ENCODE measurements around the gene SEMA5A.

Gene SEMA5A

GRCh38 chr5:9421884-9422283 lies 124.0 kb downstream of the SEMA5A start:
- TF ChIP-seq FOXP2 (optimal IDR thresholded peaks at IDR 0.05; ENCODE audit: borderline replicate concordance, extremely low read depth, extremely low read length, insufficient read depth) (no peak), TAF1 (IDR thresholded peaks at IDR 0.05; ENCODE audit: borderline replicate concordance, insufficient read depth, low read length) (no peak), POLR2AphosphoS5 (IDR thresholded peaks at IDR 0.05; ENCODE audit: low read depth, low read length) (no peak), REST (IDR thresholded peaks at IDR 0.05; ENCODE audit: insufficient read depth in 1 of 2, low read depth in 2 of 2, low read length in 2 of 2) (no peak), SIN3A (IDR thresholded peaks at IDR 0.05; ENCODE audit: borderline replicate concordance, insufficient read depth, low read length) (no peak)

- TF ChIP-seq TAF1 (IDR thresholded peaks at IDR 0.05; ENCODE audit: borderline replicate concordance, insufficient read depth, low read length) (no peak), POLR2AphosphoS5 (IDR thresholded peaks at IDR 0.05; ENCODE audit: low read depth, low read length) (no peak), FOXP2 (optimal IDR thresholded peaks at IDR 0.05; ENCODE audit: borderline replicate concordance, extremely low read depth, extremely low read length, insufficient read depth) (no peak)
Measured at GRCh38 chr5:9419794-9420193, 126.1 kb downstream of the SEMA5A start.

- TF ChIP-seq FOXP2 (optimal IDR thresholded peaks at IDR 0.05; ENCODE audit: borderline replicate concordance, extremely low read depth, extremely low read length, insufficient read depth) (no peak), REST (IDR thresholded peaks at IDR 0.05; ENCODE audit: insufficient read depth in 1 of 2, low read depth in 2 of 2, low read length in 2 of 2) (no peak), TAF1 (IDR thresholded peaks at IDR 0.05; ENCODE audit: borderline replicate concordance, insufficient read depth, low read length) (no peak), SIN3A (IDR thresholded peaks at IDR 0.05; ENCODE audit: borderline replicate concordance, insufficient read depth, low read length) (no peak), POLR2AphosphoS5 (IDR thresholded peaks at IDR 0.05; ENCODE audit: low read depth, low read length) (no peak)
Measured at GRCh38 chr5:9415566-9415965, 130.3 kb downstream of the SEMA5A start.

GRCh38 chr5:9415091-9415490 lies 130.8 kb downstream of the SEMA5A start:
- no peak for TF ChIP-seq FOXP2 (optimal IDR thresholded peaks at IDR 0.05; ENCODE audit: borderline replicate concordance, extremely low read depth, extremely low read length, insufficient read depth)
- TF ChIP-seq SIN3A (IDR thresholded peaks at IDR 0.05; ENCODE audit: borderline replicate concordance, insufficient read depth, low read length) = no peak
- TF ChIP-seq TAF1 (IDR thresholded peaks at IDR 0.05; ENCODE audit: borderline replicate concordance, insufficient read depth, low read length) = no peak
- TF ChIP-seq POLR2AphosphoS5 (IDR thresholded peaks at IDR 0.05; ENCODE audit: low read depth, low read length) = no peak
- TF ChIP-seq REST (IDR thresholded peaks at IDR 0.05; ENCODE audit: insufficient read depth in 1 of 2, low read depth in 2 of 2, low read length in 2 of 2) = no peak

GRCh38 chr5:9411142-9411541 lies 134.7 kb downstream of the SEMA5A start:
- TF ChIP-seq FOXP2 (optimal IDR thresholded peaks at IDR 0.05; ENCODE audit: borderline replicate concordance, extremely low read depth, extremely low read length, insufficient read depth) = no peak
- no peak for TF ChIP-seq REST (IDR thresholded peaks at IDR 0.05; ENCODE audit: insufficient read depth in 1 of 2, low read depth in 2 of 2, low read length in 2 of 2)
- no peak for TF ChIP-seq TAF1 (IDR thresholded peaks at IDR 0.05; ENCODE audit: borderline replicate concordance, insufficient read depth, low read length)
- no peak for TF ChIP-seq POLR2AphosphoS5 (IDR thresholded peaks at IDR 0.05; ENCODE audit: low read depth, low read length)
- no peak for TF ChIP-seq SIN3A (IDR thresholded peaks at IDR 0.05; ENCODE audit: borderline replicate concordance, insufficient read depth, low read length)
